GM12878 (cell line): ENCODE measurements around the gene EPAS1. TPM values are rescaled to one million over a fixed set of nuclear protein-coding genes. Genes with fewer than 3 reads are reported as not detected.

ENCODE experiments used
- ATAC-seq: fragments of 200-7000 bp; cut with Tn5 transposase; 3 replicates; pipeline ENCODE4 v1.9.1; 2020; ENCODE audit warnings: mild to moderate bottlenecking, moderate library complexity
- BruUV-seq: library from RNA; stranded (reverse); fragments of 400-500 nt; replicated peaks from 2 replicates; lab custom pipeline; 2021; lab: Mats Ljungman, UMichigan
- CTCF ChIA-PET: fragments of 300-600 bp; sonication (Branson Sonifier 250); formaldehyde crosslinking; extraction: SDS; loops from one replicate; lab custom pipeline; 2021; ENCODE audit warnings: inconsistent platforms; lab: Yijun Ruan, JAX
- POLR2A ChIA-PET: fragments of 350-600 bp; formaldehyde crosslinking; extraction: SDS; loops from one replicate; lab custom pipeline; 2021; ENCODE audit warnings: inconsistent platforms; lab: Charles Lee
- RAD21 ChIA-PET: fragments of 300-600 bp; sonication (Branson Sonifier 250); formaldehyde crosslinking; loops from one replicate; lab custom pipeline; 2023; ENCODE audit warnings: antibody characterized with exemption; ENCODE audit not compliant: unreplicated experiment; lab: Charles Lee
- SMC1A ChIA-PET: fragments of 300-600 bp; sonication (Branson Sonifier 250); formaldehyde crosslinking; loops from one replicate; lab custom pipeline; 2023; ENCODE audit not compliant: unreplicated experiment, uncharacterized antibody; lab: Charles Lee
- DNase-seq: peaks from one replicate; pipeline ENCODE4 v3.0.0-alpha.2; 2011; ENCODE audit warnings: low read depth, low spot score
- FAIRE-seq: peaks from 3 replicates; lab custom pipeline; 2011; peaks lifted over from hg19 to GRCh38; lab: Jason Lieb, UNC
- H2AFZ ChIP-seq: 2 replicates; pipeline ENCODE4 v1.6.0; 2011; ENCODE audit warnings: low read depth, low read length, control low read depth; ENCODE audit not compliant: control insufficient read depth
- H3K27ac ChIP-seq: 2 replicates; pipeline ENCODE4 v1.5.1; 2011; ENCODE audit warnings: control low read depth; ENCODE audit not compliant: control insufficient read depth, insufficient read depth
- H3K27me3 ChIP-seq, 2 experiments: replicated peaks in 1 of 2; 2 replicates each; pipeline versions ENCODE4 v1.6.0 to v1.6.1; 2011; ENCODE audit warnings: low read length in 1 of 2; ENCODE audit not compliant: control insufficient read depth in 2 of 2, insufficient read depth in 2 of 2
- H3K36me3 ChIP-seq, 2 experiments: 2 replicates each; pipeline ENCODE4 v1.5.1; 2011; ENCODE audit warnings: low read length in 1 of 2; ENCODE audit not compliant: control insufficient read depth in 2 of 2, insufficient read depth in 2 of 2
- H3K4me1 ChIP-seq: 2 replicates; pipeline ENCODE4 v1.6.1; 2011; ENCODE audit warnings: mild to moderate bottlenecking, low read length, moderate library complexity, mixed read lengths; ENCODE audit not compliant: control insufficient read depth, insufficient read depth
- H3K4me2 ChIP-seq: 2 replicates; pipeline ENCODE4 v1.6.0; 2011; ENCODE audit warnings: control low read depth; ENCODE audit not compliant: control insufficient read depth, insufficient read depth
- H3K4me3 ChIP-seq: fragments of 200-600 bp; sonication (generic); 2 replicates; pipeline ENCODE4 v1.5.1; 2016
- H3K79me2 ChIP-seq: 2 replicates; pipeline ENCODE4 v1.6.0; 2011; ENCODE audit warnings: low read length; ENCODE audit not compliant: control insufficient read depth, insufficient read depth
- H3K9ac ChIP-seq: 2 replicates; pipeline ENCODE4 v1.8.0; 2011; ENCODE audit warnings: low read length, control low read depth, mixed read lengths; ENCODE audit not compliant: control insufficient read depth, insufficient read depth
- H3K9me3 ChIP-seq: replicated peaks from 3 replicates; pipeline ENCODE4 v1.5.1; 2011; ENCODE audit warnings: mild to moderate bottlenecking, low read length; ENCODE audit not compliant: control insufficient read depth, insufficient read depth
- H4K20me1 ChIP-seq: 2 replicates; pipeline ENCODE4 v1.6.0; 2011; ENCODE audit not compliant: control insufficient read depth, insufficient read depth
- ATF2 ChIP-seq: IDR thresholded peaks from 2 replicates; pipeline ENCODE4 v1.6.1; 2012; ENCODE audit warnings: low read length, inconsistent platforms
- CREB1 ChIP-seq: IDR thresholded peaks from 2 replicates; pipeline ENCODE4 v1.6.1; 2012; ENCODE audit warnings: low read depth, mild to moderate bottlenecking, inconsistent platforms
- CUX1 ChIP-seq: IDR thresholded peaks from 2 replicates; pipeline ENCODE4 v1.6.1; 2012; ENCODE audit warnings: improper control_type of control experiment, low read depth, low read length; ENCODE audit not compliant: insufficient replicate concordance
- FOXK2 ChIP-seq: fragments of 450-650 bp; IDR thresholded peaks from 2 replicates; pipeline ENCODE4 v1.6.1; 2017; ENCODE audit warnings: mild to moderate bottlenecking, moderate library complexity
- IRF4 ChIP-seq: IDR thresholded peaks from 2 replicates; pipeline ENCODE4 v1.6.1; 2011; ENCODE audit warnings: low read depth, low read length
- MTA2 ChIP-seq: fragments of 450-650 bp; IDR thresholded peaks from 2 replicates; pipeline ENCODE4 v1.6.1; 2016; ENCODE audit warnings: low read depth, mild to moderate bottlenecking, moderate library complexity
- MTA3 ChIP-seq: IDR thresholded peaks from 2 replicates; pipeline ENCODE4 v1.6.1; 2012; ENCODE audit warnings: low read length, inconsistent platforms, borderline replicate concordance
- MXI1 ChIP-seq: fragments of 150-350 bp; IDR thresholded peaks from 2 replicates; pipeline ENCODE4 v1.6.1; 2011; ENCODE audit warnings: low read depth, mild to moderate bottlenecking, inconsistent platforms, low read length, improper control_type of control experiment
- SMAD5 ChIP-seq: IDR thresholded peaks from 2 replicates; pipeline ENCODE4 v1.6.1; 2016; ENCODE audit warnings: antibody characterized with exemption, low read depth
- ZBED1 ChIP-seq: IDR thresholded peaks from 2 replicates; pipeline ENCODE4 v1.6.1; 2016; ENCODE audit warnings: borderline replicate concordance
- ZBTB33 ChIP-seq: fragments of 450-650 bp; IDR thresholded peaks from 2 replicates; pipeline ENCODE4 v1.6.1; 2017; ENCODE audit warnings: mild to moderate bottlenecking
- ZNF384 ChIP-seq: IDR thresholded peaks from 2 replicates; pipeline ENCODE4 v1.6.1; 2012; ENCODE audit warnings: low read depth, mild to moderate bottlenecking, low read length, improper control_type of control experiment, borderline replicate concordance
- WGBS: methylation state at CpG from one replicate; pipeline ENCODE4 v1.1.6; 2016; ENCODE audit warnings: low lambda C conversion rate; ENCODE audit not compliant: insufficient replicate concordance, insufficient coverage; ENCODE audit errors: missing lambda C conversion rate; 5-methylcytosine and 5-hydroxymethylcytosine counted together
- in situ Hi-C: fragments of 300-500 bp; cut with MboI; formaldehyde crosslinking; loops from 9 replicates; pipeline ENCODE4 v1.14.3; 2018; ENCODE audit warnings: mixed read lengths
- intact Hi-C: fragments of 100-400 bp; cut with micrococcal nuclease; formaldehyde crosslinking; loops from one replicate; pipeline ENCODE4 v1.14.2; 2022; ENCODE audit not compliant: unreplicated experiment
- polyA plus RNA-seq, 11 experiments: library from polyadenylated mRNA; depleted of rRNA in 4 of 11; unstranded in 6 of 11; stranded (reverse) in 5 of 11; fragments of >200 nt; fragmentation: Nextera tagmentation in 4 of 11; fragmentation: Illumina TruSeq in 1 of 11; extraction: Ambion mirVana in 4 of 11; extraction: Trizol in 1 of 11; gene quantifications; 1 replicate in 1 of 11; 2 replicates in 10 of 11; pipeline versions ENCODE4 v1.2.1 to v1.2.3, GENCODE V29; 2011 to 2016; ENCODE audit warnings: inconsistent platforms in 2 of 11, missing spikeins in 2 of 11, low read depth in 1 of 11
- total RNA-seq, 4 experiments: library from RNA; depleted of rRNA in 3 of 4; stranded (reverse); fragments of >200 nt in 3 of 4; fragmentation: Illumina TruSeq in 1 of 4; extraction: Trizol in 1 of 4; gene quantifications; 2 replicates each; pipeline versions ENCODE4 v1.2.1 to v1.2.3, GENCODE V29; 2013 to 2021

EPAS1 gene
- total and polyA plus RNA-seq, 10 of the 15 experiments (the other 5 are each of a cell fraction or from before 2014, with no cell fraction given): 0.11 to 22.0 (median 1.3) TPM; not detected in 1

- no peak for TF ChIP-seq CUX1
Measured at GRCh38 chr2:46404181-46404759, 107.1 kb downstream of the EPAS1 start (continued).

- H3K4me2 ChIP-seq: no peak overlapping the region
- no peaks in the 10 kb centered on the region for H3K36me3 ChIP-seq
- SMC1A ChIA-PET: no interaction called here
- no peaks in the 10 kb centered on the region for H3K27me3 ChIP-seq
- FAIRE-seq: no peak
- RAD21 ChIA-PET: no interaction called here
- no peaks in the 10 kb centered on the region for H3K79me2 ChIP-seq
- no peaks in the 10 kb centered on the region for H4K20me1 ChIP-seq
- WGBS: 44% methylated on average over 14 of the region's 14 CpGs
- in situ Hi-C loops: no loop called here
- TF ChIP-seq FOXK2 (no peak), ZBTB33 (no peak), MTA2 (no peak), SMAD5 (no peak), MTA3 (no peak), ZBED1 (no peak), ATF2 (no peak), IRF4 (no peak), CREB1 (no peak), MXI1 (no peak), ZNF384 (no peak)
- TF ChIP-seq, all 136 proteins: peak for 0
- Histone ChIP-seq H3K4me3 (no peak overlapping the region), H3K9ac (no peak overlapping the region), H3K4me1 (no peaks in the 10 kb centered on the region), H3K9me3 (no peaks in the 10 kb centered on the region), H2AFZ (no peak overlapping the region), H3K27ac (no peak overlapping the region)
- intact Hi-C loops: no loop called here
- POLR2A ChIA-PET: no interaction called here
- DNase-seq: no peak
- CTCF ChIA-PET: interaction anchor here (0.8 kb wide), 1 partner anchor 344 kb away, joined by 3 read pairs; no protein-coding TSS in a partner anchor
- no TSS peak for BruUV-seq
- ATAC-seq: no peak
Measured at GRCh38 chr2:46407852-46408455, 110.7 kb downstream of the EPAS1 start.
